OCI-LY3 (cell line): ENCODE results near the gene KCNJ4.

ENCODE experiments used
- H2AFZ ChIP-seq: fragments of 200-600, 300-600 bp; shearing (Covaris generic); 2 replicates; pipeline ENCODE4 v1.6.0; 2014; ENCODE audit warnings: antibody characterized with exemption, low read depth, low read length
- H3K27ac ChIP-seq: fragments of 200-600, 300-600 bp; sonication (generic); 2 replicates; pipeline ENCODE4 v1.5.1; 2014; ENCODE audit warnings: mild to moderate bottlenecking, low read length, moderate library complexity, mixed read lengths
- H3K27me3 ChIP-seq: fragments of 200-600, 300-600 bp; sonication (generic); 2 replicates; pipeline ENCODE4 v1.6.1; 2014; ENCODE audit warnings: low read depth, low read length, mixed read lengths
- H3K36me3 ChIP-seq: fragments of 200-600, 300-600 bp; sonication (generic); replicated peaks from 2 replicates; pipeline ENCODE3; 2014; ENCODE audit warnings: low read depth, low read length, mixed read lengths
- H3K4me1 ChIP-seq: fragments of 300-600, 200-600 bp; sonication (generic); 2 replicates; pipeline ENCODE4 v1.6.1; 2014; ENCODE audit warnings: low read length, mixed read lengths
- H3K4me2 ChIP-seq: fragments of 200-600, 300-600 bp; sonication (generic); 2 replicates; pipeline ENCODE4 v1.6.1; 2014; ENCODE audit warnings: low read length, mixed read lengths
- H3K4me3 ChIP-seq: fragments of 300-600, 200-600 bp; sonication (generic); 2 replicates; pipeline ENCODE4 v1.5.1; 2014; ENCODE audit warnings: antibody characterized with exemption, mild to moderate bottlenecking, low read length, moderate library complexity
- H3K79me2 ChIP-seq: fragments of 300-600, 200-600 bp; shearing (Covaris generic); 2 replicates; pipeline ENCODE4 v1.6.1; 2014; ENCODE audit warnings: mild to moderate bottlenecking, low read length, mixed read lengths
- H3K9ac ChIP-seq: fragments of 300-600, 200-600 bp; shearing (Covaris generic); 2 replicates; pipeline ENCODE4 v1.6.0; 2014; ENCODE audit warnings: mild to moderate bottlenecking, low read length, moderate library complexity
- H3K9me3 ChIP-seq: fragments of 200-600, 300-600 bp; shearing (Covaris generic); 2 replicates; pipeline ENCODE4 v1.6.1; 2014; ENCODE audit warnings: low read length, mixed read lengths; ENCODE audit not compliant: insufficient read depth
- H4K20me1 ChIP-seq: fragments of 200-600, 300-600 bp; sonication (generic); 2 replicates; pipeline ENCODE4 v1.6.1; 2016; ENCODE audit warnings: low read length, mixed read lengths; ENCODE audit not compliant: insufficient read depth
- EZH2phosphoT487 ChIP-seq: fragments of 200-600 bp; shearing (Covaris generic); IDR thresholded peaks from 2 replicates; pipeline ENCODE4 v1.6.1; 2018; ENCODE audit warnings: antibody characterized with exemption, mixed run types, low read depth
- TF ChIP-seq, protein P1 (sequence below): fragments of 200-600, 300-600 bp; sonication (generic); IDR thresholded peaks from 2 replicates; pipeline ENCODE4 v1.5.1; 2014; ENCODE audit warnings: antibody characterized with exemption, low read length, low read depth

The KCNJ4 gene

DNA sequence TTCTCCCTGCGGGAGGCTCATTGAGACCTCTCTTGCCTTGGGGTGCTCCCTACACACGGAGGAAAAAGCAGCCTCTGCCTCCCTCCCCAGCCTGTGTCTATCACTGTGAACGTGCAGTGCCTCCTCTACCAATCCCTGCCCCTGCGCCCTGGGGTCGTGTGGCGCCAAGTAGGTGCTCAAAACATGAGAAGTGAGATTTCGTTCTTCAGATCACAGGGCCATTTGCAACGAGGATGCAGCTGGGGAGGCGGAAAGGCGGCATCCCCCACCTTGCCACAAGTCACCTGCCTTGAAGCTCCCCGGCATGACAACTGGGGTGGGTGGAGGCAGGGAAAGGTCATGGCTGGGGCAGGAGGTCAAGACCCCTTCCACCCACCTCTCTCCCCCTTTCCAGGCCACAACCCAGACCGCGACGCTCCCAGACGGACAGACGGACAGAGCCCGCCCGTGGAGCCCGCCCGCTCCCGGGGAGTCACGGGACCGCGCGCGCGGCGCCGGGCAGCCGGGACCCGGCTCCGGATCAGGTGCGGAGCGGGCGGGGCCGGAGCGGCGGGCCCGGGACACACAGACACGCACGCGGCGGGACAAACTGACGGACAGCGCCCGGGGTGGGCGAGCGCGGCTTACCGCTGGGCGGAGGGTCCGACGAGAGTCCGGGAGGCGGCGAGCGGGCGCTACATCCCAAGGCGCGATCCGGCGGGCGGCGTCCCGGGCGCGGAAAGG lies 485 bp downstream of the KCNJ4 start:
- no peak overlapping the region for H3K4me3 ChIP-seq
- H3K4me1 ChIP-seq: peaks cover 12% of the 10 kb centered on the region
- TF ChIP-seq, protein P1, sequence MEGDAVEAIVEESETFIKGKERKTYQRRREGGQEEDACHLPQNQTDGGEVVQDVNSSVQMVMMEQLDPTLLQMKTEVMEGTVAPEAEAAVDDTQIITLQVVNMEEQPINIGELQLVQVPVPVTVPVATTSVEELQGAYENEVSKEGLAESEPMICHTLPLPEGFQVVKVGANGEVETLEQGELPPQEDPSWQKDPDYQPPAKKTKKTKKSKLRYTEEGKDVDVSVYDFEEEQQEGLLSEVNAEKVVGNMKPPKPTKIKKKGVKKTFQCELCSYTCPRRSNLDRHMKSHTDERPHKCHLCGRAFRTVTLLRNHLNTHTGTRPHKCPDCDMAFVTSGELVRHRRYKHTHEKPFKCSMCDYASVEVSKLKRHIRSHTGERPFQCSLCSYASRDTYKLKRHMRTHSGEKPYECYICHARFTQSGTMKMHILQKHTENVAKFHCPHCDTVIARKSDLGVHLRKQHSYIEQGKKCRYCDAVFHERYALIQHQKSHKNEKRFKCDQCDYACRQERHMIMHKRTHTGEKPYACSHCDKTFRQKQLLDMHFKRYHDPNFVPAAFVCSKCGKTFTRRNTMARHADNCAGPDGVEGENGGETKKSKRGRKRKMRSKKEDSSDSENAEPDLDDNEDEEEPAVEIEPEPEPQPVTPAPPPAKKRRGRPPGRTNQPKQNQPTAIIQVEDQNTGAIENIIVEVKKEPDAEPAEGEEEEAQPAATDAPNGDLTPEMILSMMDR: no peak
- TF ChIP-seq EZH2phosphoT487: no peak
- no peak overlapping the region for H3K27ac ChIP-seq
- H3K9ac ChIP-seq: no peak overlapping the region; the same call in 1 of the 2 replicates
- H3K79me2 ChIP-seq: no peaks in the 10 kb centered on the region
- H3K27me3 ChIP-seq: peaks cover 17% of the 10 kb centered on the region
- no peaks in the 10 kb centered on the region for H3K9me3 ChIP-seq
- no peaks in the 10 kb centered on the region for H3K36me3 ChIP-seq
- H3K4me2 ChIP-seq: peak overlapping the region; percentile 44
- 0 out of 2 replicates have a peak overlapping the region, but pooled peaks have one; percentile 22 for H2AFZ ChIP-seq
- no peaks in the 10 kb centered on the region for H4K20me1 ChIP-seq

GRCh38 chr22:38453996-38454352 lies 1.0 kb downstream of the KCNJ4 start:
- no peak overlapping the region for H3K4me3 ChIP-seq
- H3K9me3 ChIP-seq: no peaks in the 10 kb centered on the region
- no peak for TF ChIP-seq EZH2phosphoT487
- TF ChIP-seq, protein P1: no peak
- 0 out of 2 replicates have a peak overlapping the region, but pooled peaks have one; percentile 22 for H2AFZ ChIP-seq
- H3K9ac ChIP-seq: no peak overlapping the region; the same call in 1 of the 2 replicates
- H3K36me3 ChIP-seq: no peaks in the 10 kb centered on the region
- no peaks in the 10 kb centered on the region for H3K79me2 ChIP-seq
- H3K27ac ChIP-seq: no peak overlapping the region
- H3K4me1 ChIP-seq: peaks cover 12% of the 10 kb centered on the region
- no peaks in the 10 kb centered on the region for H4K20me1 ChIP-seq
- peaks cover 18% of the 10 kb centered on the region for H3K27me3 ChIP-seq
- H3K4me2 ChIP-seq: peak overlapping the region; percentile 44

GRCh38 chr22:38453066-38453672 lies 1.8 kb downstream of the KCNJ4 start:
- TF ChIP-seq EZH2phosphoT487: no peak
- TF ChIP-seq, protein P1: no peak
- no peak overlapping the region for H3K4me3 ChIP-seq
- no peaks in the 10 kb centered on the region for H3K36me3 ChIP-seq
- peaks cover 21% of the 10 kb centered on the region for H3K27me3 ChIP-seq
- H3K79me2 ChIP-seq: no peaks in the 10 kb centered on the region
- no peak overlapping the region for H3K4me2 ChIP-seq
- no peak overlapping the region for H2AFZ ChIP-seq
- no peaks in the 10 kb centered on the region for H3K9me3 ChIP-seq
- H3K4me1 ChIP-seq: peaks cover 12% of the 10 kb centered on the region
- H3K9ac ChIP-seq: no peak overlapping the region
- H3K27ac ChIP-seq: no peak overlapping the region
- H4K20me1 ChIP-seq: no peaks in the 10 kb centered on the region

DNA sequence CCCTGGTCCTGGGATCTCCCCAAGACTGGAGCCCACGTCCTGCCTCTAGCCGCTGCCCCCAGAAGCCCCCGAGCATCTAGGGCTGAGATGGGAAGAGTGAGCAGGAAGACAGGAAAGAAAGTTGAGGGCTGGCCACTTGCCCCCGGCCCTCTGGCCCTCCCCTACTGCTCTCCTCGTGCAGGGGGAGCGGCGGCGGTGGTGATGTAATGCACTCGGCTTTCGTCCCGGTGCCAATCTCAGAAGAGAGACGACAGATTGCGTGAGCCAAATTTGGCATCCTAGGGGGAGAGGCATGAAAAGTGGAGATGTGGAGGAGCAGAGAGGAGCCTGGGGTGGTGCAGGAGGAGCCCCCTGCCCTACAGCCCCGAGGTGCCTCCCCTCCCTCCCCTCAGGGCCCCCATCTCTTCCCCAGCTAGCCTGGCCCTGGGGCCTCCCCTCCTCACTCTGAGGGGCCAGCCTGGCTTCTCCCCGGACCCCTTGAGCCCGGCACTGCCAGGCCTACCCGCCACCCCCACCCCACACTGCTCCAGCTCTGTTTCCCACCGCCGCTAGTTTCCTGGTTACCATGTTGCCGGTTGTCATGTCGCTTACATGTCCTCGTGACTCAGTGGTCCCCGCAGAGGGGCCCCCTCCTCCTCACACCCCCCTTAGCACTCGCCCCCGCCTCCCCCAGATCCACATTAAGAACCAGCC lies 2.5 kb downstream of the KCNJ4 start:
- no peak overlapping the region for H3K4me2 ChIP-seq
- no peaks in the 10 kb centered on the region for H4K20me1 ChIP-seq
- no peaks in the 10 kb centered on the region for H3K9me3 ChIP-seq
- H3K36me3 ChIP-seq: no peaks in the 10 kb centered on the region
- no peak overlapping the region for H3K4me3 ChIP-seq
- H3K9ac ChIP-seq: no peak overlapping the region
- peaks cover 21% of the 10 kb centered on the region for H3K27me3 ChIP-seq
- no peaks in the 10 kb centered on the region for H3K79me2 ChIP-seq
- peaks cover 12% of the 10 kb centered on the region for H3K4me1 ChIP-seq
- no peak for TF ChIP-seq EZH2phosphoT487
- TF ChIP-seq, protein P1: no peak
- H2AFZ ChIP-seq: no peak overlapping the region
- H3K27ac ChIP-seq: no peak overlapping the region
